HCT116 (cell line): ENCODE results near the gene FAM114A1. TPM values are rescaled to one million over a fixed set of nuclear protein-coding genes. Genes with fewer than 3 reads are reported as not detected.

Source experiments
- ATAC-seq: fragments of 200-7000 bp; cut with Tn5 transposase; 2 replicates; pipeline ENCODE4 v1.9.1; 2020; ENCODE audit warnings: mild to moderate bottlenecking, moderate library complexity
- BruUV-seq: library from RNA; stranded (reverse); fragments of 400-500 nt; replicated peaks from 2 replicates; lab custom pipeline; 2021; lab: Mats Ljungman, UMichigan
- CTCF ChIA-PET: fragments of 300-600 bp; sonication (Branson Sonifier 250); formaldehyde crosslinking; loops from one replicate; lab custom pipeline; 2021; ENCODE audit warnings: antibody characterized with exemption; lab: Charles Lee
- POLR2A ChIA-PET: fragments of 300-600, 350-600 bp; sonication (Branson Sonifier 250); formaldehyde crosslinking; loops from one replicate; lab custom pipeline; 2021; ENCODE audit warnings: antibody characterized with exemption; lab: Charles Lee
- RAD21 ChIA-PET, 2 experiments: fragments of 300-600 bp; sonication (Branson Sonifier 250); formaldehyde crosslinking; loops; one replicate each; lab custom pipeline; 2023; ENCODE audit warnings: low total read pairs in 2 of 2; ENCODE audit not compliant: uncharacterized antibody in 2 of 2, unreplicated experiment in 2 of 2, low non-redundant PET in 1 of 2; lab: Charles Lee
- DNase-seq: peaks from one replicate; pipeline ENCODE4 v3.0.0-alpha.2; 2010; ENCODE audit warnings: low read depth, low spot score
- H2AFZ ChIP-seq: fragments of 200-600 bp; shearing (Covaris generic), sonication (generic); 2 replicates; pipeline ENCODE4 v1.6.1; 2017; ENCODE audit warnings: low read depth, mixed run types, mixed read lengths, antibody characterized with exemption, low read length; ENCODE audit not compliant: poor library complexity, severe bottlenecking
- H3K27ac ChIP-seq: 2 replicates; pipeline ENCODE4 v1.5.1; 2012; ENCODE audit warnings: low read depth, low read length
- H3K27me3 ChIP-seq: fragments of 200-600 bp; sonication (generic); 2 replicates; pipeline ENCODE4 v1.6.1; 2016; ENCODE audit warnings: mixed run types, low read length, mixed read lengths; ENCODE audit not compliant: insufficient read depth
- H3K36me3 ChIP-seq, 2 experiments: fragments of 200-500 bp in 1 of 2; fragments of 200-600 bp in 1 of 2; sonication (Bioruptor generic) in 1 of 2; sonication (generic) in 1 of 2; 2 replicates each; pipeline versions ENCODE4 v1.5.1 to v1.6.1; 2014 to 2016; ENCODE audit warnings: low read length in 2 of 2, inconsistent platforms in 1 of 2, mixed read lengths in 1 of 2, mixed run types in 1 of 2; ENCODE audit not compliant: insufficient read depth in 2 of 2, control insufficient read depth in 1 of 2
- H3K4me1 ChIP-seq, 2 experiments: fragments of 200-600 bp in 1 of 2; sonication (generic) in 1 of 2; 2 replicates each; pipeline versions ENCODE4 v1.5.1 to v1.6.1; 2012 to 2017; ENCODE audit warnings: low read length in 2 of 2, inconsistent platforms in 1 of 2, mild to moderate bottlenecking in 1 of 2, mixed read lengths in 1 of 2, mixed run types in 1 of 2, moderate library complexity in 1 of 2; ENCODE audit not compliant: insufficient read depth in 2 of 2, control insufficient read depth in 1 of 2
- H3K4me2 ChIP-seq: fragments of 200-600 bp; sonication (generic); 2 replicates; pipeline ENCODE4 v1.6.1; 2017; ENCODE audit warnings: mixed run types, low read length, mixed read lengths
- H3K4me3 ChIP-seq, 2 experiments: fragments of 200-600 bp in 1 of 2; sonication (generic) in 1 of 2; replicated peaks in 1 of 2; 2 replicates each; pipeline ENCODE4 v1.5.1; 2011 to 2016; ENCODE audit warnings: low read length in 2 of 2, control low read depth in 1 of 2, low read depth in 1 of 2, mild to moderate bottlenecking in 1 of 2, mixed read lengths in 1 of 2, mixed run types in 1 of 2
- H3K79me2 ChIP-seq: fragments of 200-600 bp; sonication (generic); 2 replicates; pipeline ENCODE4 v1.6.1; 2017; ENCODE audit warnings: mild to moderate bottlenecking, mixed run types, low read length, moderate library complexity, mixed read lengths; ENCODE audit not compliant: insufficient read depth
- H3K9ac ChIP-seq: fragments of 200-600 bp; sonication (generic); 2 replicates; pipeline ENCODE4 v1.6.1; 2016; ENCODE audit warnings: low read length, mixed read lengths
- H3K9me2 ChIP-seq: fragments of 200-600 bp; sonication (generic), shearing (Covaris generic); 2 replicates; pipeline ENCODE4 v1.6.1; 2017; ENCODE audit warnings: mixed run types, mild to moderate bottlenecking, moderate library complexity; ENCODE audit not compliant: insufficient read depth
- H3K9me3 ChIP-seq, 2 experiments: fragments of 200-500 bp in 1 of 2; fragments of 200-600 bp in 1 of 2; sonication (Bioruptor generic) in 1 of 2; sonication (generic) in 1 of 2; 2 replicates each; pipeline ENCODE4 v1.6.1; 2014 to 2017; ENCODE audit warnings: low read length in 2 of 2, mixed read lengths in 2 of 2, inconsistent platforms in 1 of 2, low read depth in 1 of 2, mild to moderate bottlenecking in 1 of 2, mixed run types in 1 of 2, moderate library complexity in 1 of 2; ENCODE audit not compliant: control insufficient read depth in 1 of 2, insufficient read depth in 1 of 2
- H4K20me1 ChIP-seq: fragments of 200-600 bp; sonication (generic), shearing (Covaris generic); 2 replicates; pipeline ENCODE4 v1.6.1; 2017; ENCODE audit warnings: mixed run types, mild to moderate bottlenecking, moderate library complexity; ENCODE audit not compliant: insufficient read depth
- ATF3 ChIP-seq: IDR thresholded peaks from 2 replicates; pipeline ENCODE4 v1.6.1; 2012
- CBX3 ChIP-seq: IDR thresholded peaks from 2 replicates; pipeline ENCODE4 v1.6.1; 2012; ENCODE audit warnings: low read depth
- EZH2 ChIP-seq: fragments of 200-600 bp; sonication (generic); IDR thresholded peaks from 2 replicates; pipeline ENCODE4 v1.6.1; 2017; ENCODE audit warnings: antibody characterized with exemption, mixed run types
- ZFX ChIP-seq: fragments of 450-650 bp; IDR thresholded peaks from 2 replicates; pipeline ENCODE4 v1.6.1; 2017
- ZNF274 ChIP-seq: fragments of 200-500 bp; sonication (Bioruptor generic); IDR thresholded peaks from 2 replicates; pipeline ENCODE4 v1.6.1; 2014; ENCODE audit warnings: mild to moderate bottlenecking, low read depth, low read length, inconsistent platforms
- intact Hi-C: fragments of 100-400 bp; cut with micrococcal nuclease; formaldehyde crosslinking; loops from 2 replicates; pipeline ENCODE4 v1.10.0; 2022
- total RNA-seq: library from RNA; stranded (reverse); gene quantifications from one replicate; pipeline ENCODE4 v1.2.1, GENCODE V29; 2021; ENCODE audit not compliant: unreplicated experiment

Gene FAM114A1
- total RNA-seq, 1 experiment from 2014 or later, result 35.6 TPM

- Histone ChIP-seq H3K36me3 (0 out of 4 replicates have a peak, but pooled peaks cover 0 to 2% of the 10 kb centered on the region in 2 experiments), H3K9me2 (no peaks in the 10 kb centered on the region), H4K20me1 (no peaks in the 10 kb centered on the region), H3K9me3 (no peaks in the 10 kb centered on the region), H3K4me1 (peaks cover 7 to 28% of the 10 kb centered on the region in 2 experiments; a peak in 3 of 4 replicates), H3K4me3 (peak overlapping the region; percentile 36 to 82), H2AFZ (no peak overlapping the region), H3K9ac (peak overlapping the region; percentile 85), H3K79me2 (peaks cover 13% of the 10 kb centered on the region; the same call in 1 of the 2 replicates), H3K27me3 (no peaks in the 10 kb centered on the region), H3K4me2 (peak overlapping the region; percentile 97), H3K27ac (peak overlapping the region; percentile 20)
- ATAC-seq (no peak), DNase-seq (no peak)
- RAD21 ChIA-PET, result no interaction called here
- POLR2A ChIA-PET, result interaction anchor here (1.1 kb wide), 1 partner anchor 11 kb away, joined by 3 read pairs; no protein-coding TSS in a partner anchor
- TF ChIP-seq ZFX, result no peak
- no peak for TF ChIP-seq EZH2
- TF ChIP-seq ZNF274, result no peak
- no peak for TF ChIP-seq CBX3
- CTCF ChIA-PET, result no interaction called here
- BruUV-seq, result TSS peak; percentile 93
- intact Hi-C loops, result no loop called here
These were observed 581 bp upstream of the FAM114A1 start for GRCh38 chr4:38866973-38867477.

- H4K20me1 ChIP-seq, result no peaks in the 10 kb centered on the region
- intact Hi-C loops, result no loop called here
- no TSS peak for BruUV-seq
- no peak overlapping the region for H2AFZ ChIP-seq
- peak; percentile 30 for ATAC-seq
- peaks cover 7 to 28% of the 10 kb centered on the region in 2 experiments; a peak in 3 of 4 replicates for H3K4me1 ChIP-seq
- no peaks in the 10 kb centered on the region for H3K9me3 ChIP-seq
- TF ChIP-seq ZFX, result peak; percentile 56
- TF ChIP-seq ATF3, result no peak
- TF ChIP-seq, all 23 proteins: peak for 1
- Histone ChIP-seq H3K9me2 (no peaks in the 10 kb centered on the region), H3K27me3 (no peaks in the 10 kb centered on the region), H3K4me2 (peak overlapping the region; percentile 97), H3K27ac (peak overlapping the region; percentile 59; the same call in 1 of the 2 replicates), H3K36me3 (0 out of 4 replicates have a peak, but pooled peaks cover 0 to 2% of the 10 kb centered on the region in 2 experiments), H3K4me3 (peak overlapping the region; percentile 78 to 82), H3K9ac (peak overlapping the region; percentile 85), H3K79me2 (peaks cover 13% of the 10 kb centered on the region; the same call in 1 of the 2 replicates)
- DNase-seq, result no peak
- CTCF ChIA-PET, result no interaction called here
- POLR2A ChIA-PET, result no interaction called here
- RAD21 ChIA-PET, result interaction anchor here in 1 of 2 experiments (1.2 kb wide), 1 partner anchor 21 kb away, joined by 3 read pairs; no protein-coding TSS in a partner anchor
These were observed 704 bp downstream of the FAM114A1 start for GRCh38 chr4:38868059-38868960.
